NK-92 (cell line): Measurements from ENCODE around the gene TTC29.
"Not testable (repeated sequence)": the region's sequence is repeated elsewhere in the genome, so short reads cannot be mapped to it uniquely, and the experiment has no call there.

Experiments used
- DNase-seq: peaks from one replicate; lab custom pipeline; 2025; ENCODE audit not compliant: unreplicated experiment; lab: John Stamatoyannopoulos, UW

The TTC29 gene

DNA sequence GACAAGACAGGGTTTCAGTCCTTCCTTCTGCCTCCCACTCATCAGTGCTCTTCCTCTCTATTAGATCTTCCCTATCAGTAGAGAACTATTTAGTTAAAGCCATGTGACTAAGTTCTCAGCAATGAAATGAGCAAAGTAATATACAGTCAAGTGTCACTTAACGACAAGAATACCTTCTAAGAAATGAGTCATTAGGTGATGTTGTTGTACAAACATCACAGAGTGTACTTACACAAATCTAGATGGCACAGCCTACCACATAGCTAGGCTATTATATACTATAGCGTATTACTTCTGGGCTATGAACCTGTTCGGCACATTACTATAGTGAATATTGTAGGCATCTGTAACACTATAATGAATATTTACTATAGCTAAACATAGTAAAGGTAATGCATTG is 235.7 kb downstream of the TTC29 start:
- no peak for DNase-seq

- no peak for DNase-seq
Measured at GRCh38 chr4:146699910-146700309, 245.8 kb downstream of the TTC29 start.

DNA sequence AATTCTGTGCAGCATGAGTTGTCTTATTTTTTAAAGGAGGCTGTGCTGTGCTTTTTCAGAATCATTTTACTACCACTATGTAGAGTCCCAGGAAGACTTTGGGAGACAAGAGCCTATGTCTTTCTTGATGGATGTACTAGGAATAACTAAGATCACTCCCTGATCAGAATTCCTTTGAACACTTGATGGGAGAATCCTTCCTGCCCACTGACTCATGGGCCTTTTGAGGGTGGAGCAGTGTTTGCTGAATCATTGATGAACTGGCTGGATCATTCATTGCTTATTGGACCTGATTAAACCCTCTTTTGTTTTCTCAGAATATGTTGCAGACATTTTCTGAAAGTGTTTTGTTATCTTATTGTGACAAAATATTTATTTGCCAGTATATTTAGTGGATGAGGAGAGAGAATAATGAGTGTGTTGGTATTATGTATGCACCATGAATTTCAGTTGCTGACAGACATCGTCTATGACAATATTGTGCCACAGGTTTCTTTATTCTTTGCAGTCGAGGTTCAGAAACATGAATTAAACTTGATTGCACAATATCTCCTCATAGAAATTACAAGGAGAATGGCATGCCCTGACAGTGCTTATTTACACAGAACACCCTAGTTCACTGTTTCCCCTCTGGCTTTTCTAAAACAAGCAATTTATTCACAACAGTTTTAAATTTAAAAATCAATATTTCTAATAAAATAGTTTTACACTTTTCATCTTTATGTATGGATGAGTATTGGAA is 270.7 kb downstream of the TTC29 start:
- DNase-seq = no peak

GRCh38 chr4:146663968-146664311 is 281.7 kb downstream of the TTC29 start:
- DNase-seq = not testable (repeated sequence)

GRCh38 chr4:146661367-146661766 is 284.3 kb downstream of the TTC29 start:
- no peak for DNase-seq
